Thymus (tissue), 11 donors: ENCODE measurements around the gene ASTN2. TPM values are rescaled to one million over a fixed set of nuclear protein-coding genes. Genes with fewer than 3 reads are reported as not detected.

Experiments
- DNase-seq, 9 donors: peaks; one replicate each; pipeline ENCODE4 v3.0.0-alpha.2; 2013; ENCODE audit warnings: low spot score in 9 of 9, low read depth in 6 of 9, missing footprints in 1 of 9
- H3K27ac ChIP-seq, 2 donors: one replicate each; pipeline ENCODE4 v1.5.1; 2013; ENCODE audit warnings: control low read depth in 1 of 2, low read depth in 1 of 2, low read length in 1 of 2, mild to moderate bottlenecking in 1 of 2, moderate library complexity in 1 of 2
- H3K27me3 ChIP-seq, 2 donors: one replicate each; pipeline ENCODE4 v1.5.1; 2013; ENCODE audit warnings: low read length in 1 of 2; ENCODE audit not compliant: control insufficient read depth in 2 of 2, insufficient read depth in 1 of 2
- H3K36me3 ChIP-seq, 2 donors: one replicate each; pipeline ENCODE4 v1.5.1; 2013; ENCODE audit warnings: low read length in 1 of 2, mild to moderate bottlenecking in 1 of 2, moderate library complexity in 1 of 2; ENCODE audit not compliant: control insufficient read depth in 2 of 2, insufficient read depth in 2 of 2
- H3K4me1 ChIP-seq, 2 donors: one replicate each; pipeline ENCODE4 v1.5.1; 2013; ENCODE audit warnings: low read length in 2 of 2; ENCODE audit not compliant: control insufficient read depth in 2 of 2, insufficient read depth in 2 of 2
- H3K4me3 ChIP-seq, 2 donors: one replicate each; pipeline ENCODE4 v1.5.1; 2013; ENCODE audit warnings: low read length in 2 of 2, control low read depth in 1 of 2, mild to moderate bottlenecking in 1 of 2
- H3K9me3 ChIP-seq, 2 donors: one replicate each; pipeline ENCODE4 v1.5.1; 2013; ENCODE audit warnings: low read length in 1 of 2, mild to moderate bottlenecking in 1 of 2; ENCODE audit not compliant: control insufficient read depth in 2 of 2, insufficient read depth in 1 of 2
- WGBS: extraction: QIAGEN DNeasy Blood & Tissue Kit; methylation state at CpG from one replicate; pipeline ENCODE4 v1.1.7; 2013; 5-methylcytosine and 5-hydroxymethylcytosine counted together
- polyA plus RNA-seq: library from polyadenylated mRNA; stranded (reverse); fragments of 200-250 nt; gene quantifications from one replicate; pipeline ENCODE4 v1.2.3, GENCODE V29; 2013
- total RNA-seq: library from RNA; stranded (reverse); fragments of 120-200 nt; gene quantifications from one replicate; pipeline ENCODE4 v1.2.4, GENCODE V29; 2013
- donor health status: healthy.

Gene ASTN2
- total and polyA plus RNA-seq, 2 donors: 5.8 to 5.9 TPM

- Histone ChIP-seq H3K27me3 (no peaks in the 10 kb centered on the region), H3K4me1 (no peaks in the 10 kb centered on the region), H3K27ac (no peak overlapping the region), H3K9me3 (no peaks in the 10 kb centered on the region), H3K36me3 (no peaks in the 10 kb centered on the region), H3K4me3 (no peak overlapping the region)
- 93% methylated on average over 3 of the region's 3 CpGs for WGBS
- DNase-seq: no peak
Observed at GRCh38 chr9:117242082-117242481, 172.8 kb downstream of the ASTN2 start.

- Histone ChIP-seq H3K36me3 (no peaks in the 10 kb centered on the region), H3K4me3 (no peak overlapping the region), H3K27me3 (no peaks in the 10 kb centered on the region), H3K9me3 (no peaks in the 10 kb centered on the region), H3K27ac (no peak overlapping the region), H3K4me1 (no peaks in the 10 kb centered on the region)
- WGBS: 61% methylated on average over 1 of the region's 1 CpG
- DNase-seq: no peak
Observed at GRCh38 chr9:117239428-117239827, 175.4 kb downstream of the ASTN2 start.

GRCh38 chr9:117234103-117234502, 180.8 kb downstream of the ASTN2 start:
- no peaks in the 10 kb centered on the region for H3K36me3 ChIP-seq
- no peak overlapping the region for H3K27ac ChIP-seq
- no peaks in the 10 kb centered on the region for H3K9me3 ChIP-seq
- no peak overlapping the region for H3K4me3 ChIP-seq
- H3K27me3 ChIP-seq: no peaks in the 10 kb centered on the region
- DNase-seq: no peak
- H3K4me1 ChIP-seq: no peaks in the 10 kb centered on the region
- 74% methylated on average over 6 of the region's 6 CpGs for WGBS

- H3K36me3 ChIP-seq: no peaks in the 10 kb centered on the region
- H3K27ac ChIP-seq: no peak overlapping the region
- H3K4me3 ChIP-seq: no peak overlapping the region
- 74% methylated on average over 4 of the region's 4 CpGs for WGBS
- no peaks in the 10 kb centered on the region for H3K9me3 ChIP-seq
- no peaks in the 10 kb centered on the region for H3K4me1 ChIP-seq
- H3K27me3 ChIP-seq: no peaks in the 10 kb centered on the region
- no peak for DNase-seq
Observed at GRCh38 chr9:117233016-117233415, 181.8 kb downstream of the ASTN2 start.

GRCh38 chr9:117232281-117232680, 182.6 kb downstream of the ASTN2 start:
- H3K27ac ChIP-seq: no peak overlapping the region
- DNase-seq: no peak
- no peaks in the 10 kb centered on the region for H3K27me3 ChIP-seq
- H3K9me3 ChIP-seq: no peaks in the 10 kb centered on the region
- 84% methylated on average over 1 of the region's 1 CpG for WGBS
- no peaks in the 10 kb centered on the region for H3K36me3 ChIP-seq
- H3K4me3 ChIP-seq: no peak overlapping the region
- no peaks in the 10 kb centered on the region for H3K4me1 ChIP-seq

- H3K27me3 ChIP-seq: no peaks in the 10 kb centered on the region
- H3K36me3 ChIP-seq: no peaks in the 10 kb centered on the region
- no peak for DNase-seq
- 0% methylated on average over 1 of the region's 1 CpG for WGBS
- H3K27ac ChIP-seq: no peak overlapping the region
- H3K9me3 ChIP-seq: no peaks in the 10 kb centered on the region
- no peaks in the 10 kb centered on the region for H3K4me1 ChIP-seq
- H3K4me3 ChIP-seq: no peak overlapping the region
Observed at GRCh38 chr9:117231012-117231411, 183.8 kb downstream of the ASTN2 start.

- no peak for DNase-seq
- 84% methylated on average over 4 of the region's 4 CpGs for WGBS
- no peaks in the 10 kb centered on the region for H3K27me3 ChIP-seq
- no peaks in the 10 kb centered on the region for H3K4me1 ChIP-seq
- H3K4me3 ChIP-seq: no peak overlapping the region
- no peaks in the 10 kb centered on the region for H3K36me3 ChIP-seq
- H3K27ac ChIP-seq: no peak overlapping the region
- no peaks in the 10 kb centered on the region for H3K9me3 ChIP-seq
Observed at GRCh38 chr9:117224695-117225094, 190.2 kb downstream of the ASTN2 start.

GRCh38 chr9:117218951-117219350, 195.9 kb downstream of the ASTN2 start:
- no peak overlapping the region for H3K4me3 ChIP-seq
- no peak for DNase-seq

GRCh38 chr9:117214416-117214815, 200.4 kb downstream of the ASTN2 start:
- no peak overlapping the region for H3K27ac ChIP-seq
- WGBS: 94% methylated on average over 23 of the region's 23 CpGs
- no peaks in the 10 kb centered on the region for H3K27me3 ChIP-seq
- no peak overlapping the region for H3K4me3 ChIP-seq
- H3K4me1 ChIP-seq: no peaks in the 10 kb centered on the region
- H3K9me3 ChIP-seq: no peaks in the 10 kb centered on the region
- no peaks in the 10 kb centered on the region for H3K36me3 ChIP-seq
- DNase-seq: no peak

More at GRCh38 chr9:117218951-117219350, 195.9 kb downstream of the ASTN2 start:
- Histone ChIP-seq H3K27me3 (no peaks in the 10 kb centered on the region), H3K36me3 (no peaks in the 10 kb centered on the region), H3K27ac (no peak overlapping the region), H3K9me3 (no peaks in the 10 kb centered on the region), H3K4me1 (no peaks in the 10 kb centered on the region)
- WGBS: 87% methylated on average over 3 of the region's 3 CpGs

GRCh38 chr9:117211280-117211679, 203.6 kb downstream of the ASTN2 start:
- no peaks in the 10 kb centered on the region for H3K4me1 ChIP-seq
- no peak overlapping the region for H3K27ac ChIP-seq
- no peaks in the 10 kb centered on the region for H3K27me3 ChIP-seq
- peaks cover 0 to 13% of the 10 kb centered on the region in 2 donors for H3K9me3 ChIP-seq
- 29% methylated on average over 3 of the region's 3 CpGs for WGBS
- H3K36me3 ChIP-seq: no peaks in the 10 kb centered on the region
- no peak for DNase-seq
- no peak overlapping the region for H3K4me3 ChIP-seq
